Activated CD4-positive, alpha-beta T cell treated with anti-CD3 and anti-CD28 coated beads, Interleukin-2, amount 50 U/mL, for 24 hours (primary cell): ENCODE results near the gene FOXP1.
"Not testable (repeated sequence)": the region's sequence is repeated elsewhere in the genome, so short reads cannot be mapped to it uniquely, and the experiment has no call there.

Source experiments
- DNase-seq, 2 donors: peaks; one replicate each; pipeline ENCODE4 v3.0.0-alpha.2; 2020; ENCODE audit warnings: low read depth in 1 of 2, low spot score in 1 of 2

Gene FOXP1

DNA sequence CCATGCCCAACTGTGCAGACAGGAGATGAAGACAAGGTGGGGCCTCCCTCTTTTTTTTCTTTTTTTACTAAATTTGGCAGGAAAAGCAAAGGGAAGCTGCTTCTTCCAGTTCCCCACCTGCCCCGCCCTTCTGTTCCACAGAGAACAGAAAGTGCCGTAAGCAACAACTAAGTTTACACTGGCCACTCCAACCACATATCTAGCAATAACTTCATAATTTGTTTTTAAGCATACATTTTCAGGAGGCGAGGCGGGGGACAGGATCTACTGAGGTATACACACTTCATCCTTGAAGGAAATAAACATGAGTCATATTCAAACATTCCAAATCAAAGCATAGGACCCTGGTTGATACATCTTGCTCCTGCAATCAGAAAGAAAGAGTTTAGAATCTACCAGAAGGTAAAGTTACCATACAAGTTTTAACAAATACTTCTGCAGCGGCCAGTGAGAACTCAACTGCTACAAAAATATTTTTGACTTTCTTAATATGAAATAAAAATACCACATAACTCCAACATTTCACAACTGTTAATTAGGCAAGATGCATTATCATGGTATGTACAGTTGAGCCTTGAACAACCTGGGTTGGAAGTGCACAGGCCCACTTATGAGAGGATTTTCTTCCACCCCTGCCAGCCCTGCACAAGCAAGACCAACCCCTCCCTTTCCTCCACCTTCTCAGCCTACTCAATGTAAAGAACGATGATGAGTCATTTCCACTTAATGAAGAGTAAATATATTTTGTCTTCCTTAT lies 50.7 kb downstream of the FOXP1 start:
- no peak for DNase-seq

DNA sequence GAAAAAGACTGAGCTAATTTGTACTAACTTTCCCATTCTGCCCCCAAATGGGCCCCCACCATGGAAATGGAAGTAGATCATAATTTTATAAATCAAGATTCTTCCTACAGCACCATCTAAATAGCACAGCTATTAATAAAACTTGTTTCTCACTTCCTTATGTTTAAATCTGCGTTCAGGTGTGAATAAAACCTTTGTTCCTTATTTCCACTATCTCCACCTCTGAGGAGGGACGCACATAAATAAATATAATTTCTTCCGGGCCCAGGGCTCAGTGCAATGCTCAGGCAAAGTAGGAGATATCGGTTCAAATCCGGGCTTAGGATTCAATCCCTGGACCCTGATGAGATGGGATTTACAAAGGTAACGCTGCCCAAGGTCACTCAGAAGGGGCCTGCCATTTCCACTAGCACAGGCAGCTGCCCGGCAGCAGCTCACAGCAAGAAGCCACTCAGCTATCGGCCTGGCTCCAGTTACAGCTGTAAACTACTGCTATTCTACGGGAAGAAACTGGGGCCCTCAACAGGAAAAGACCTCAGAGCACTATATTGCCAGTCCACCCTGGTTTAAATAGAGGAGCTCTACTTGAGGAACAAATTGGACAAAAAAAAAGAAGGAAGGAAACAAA lies 52.5 kb downstream of the FOXP1 start:
- no peak for DNase-seq

DNA sequence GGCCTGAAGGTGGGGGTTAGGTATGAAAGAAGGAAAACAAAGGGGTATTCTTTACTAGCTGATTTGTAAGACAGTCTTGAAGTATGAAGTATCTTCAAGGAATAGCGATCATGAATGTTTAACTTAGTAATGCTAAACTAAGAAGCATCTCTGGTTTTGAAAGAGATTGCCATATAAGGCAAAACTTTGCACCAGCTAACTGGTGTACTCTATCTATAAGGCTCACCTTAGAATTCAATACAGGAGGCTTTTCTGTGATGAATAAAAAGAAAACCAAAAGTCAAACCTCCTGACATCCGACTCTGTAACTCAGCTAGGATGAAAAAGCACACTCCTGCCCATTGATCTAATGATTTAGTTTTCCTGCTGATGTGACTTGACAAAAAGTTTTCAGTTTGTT lies 54.7 kb downstream of the FOXP1 start:
- DNase-seq = no peak

- not testable (repeated sequence) for DNase-seq
Observed at GRCh38 chr3:71526448-71526847, 57.1 kb downstream of the FOXP1 start.

DNA sequence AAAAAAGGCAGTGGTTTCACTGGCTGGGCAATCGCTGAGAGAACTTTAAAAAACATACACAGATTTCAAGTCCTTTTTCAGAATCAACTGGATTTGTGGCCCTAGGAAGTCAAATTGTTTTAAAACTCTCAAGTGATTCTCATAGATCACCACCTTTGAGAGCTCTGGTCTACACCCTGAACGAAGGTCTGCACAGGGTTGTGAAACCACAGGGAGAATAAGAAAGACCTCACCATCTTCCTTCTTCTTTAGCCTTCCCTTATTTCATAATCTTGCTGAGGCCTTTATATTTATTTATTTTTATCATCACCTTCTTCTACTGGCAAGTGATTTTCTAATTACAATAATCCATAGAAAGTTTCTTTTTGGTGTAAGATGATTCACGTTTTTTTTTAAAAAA lies 58.1 kb downstream of the FOXP1 start:
- no peak for DNase-seq

DNA sequence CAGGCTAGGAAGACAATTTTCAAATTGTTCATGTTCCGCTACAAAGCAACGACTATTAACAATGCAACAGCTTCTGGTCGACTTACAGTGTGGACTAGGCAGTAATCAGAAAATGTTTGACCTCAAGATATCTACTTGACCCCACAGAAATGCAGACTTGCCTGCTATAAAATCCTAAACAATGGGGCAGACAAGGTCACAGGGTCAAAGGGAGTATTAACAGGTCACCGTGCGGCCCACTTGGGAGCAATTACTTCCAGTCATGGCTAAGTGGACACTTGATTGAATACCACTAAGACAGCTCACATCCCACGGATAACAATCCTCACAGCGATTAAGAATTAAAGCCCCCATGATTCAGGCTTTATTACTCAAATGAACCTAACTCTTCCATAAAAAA lies 58.9 kb downstream of the FOXP1 start:
- DNase-seq = no peak

GRCh38 chr3:71523628-71524027 lies 59.9 kb downstream of the FOXP1 start:
- no peak for DNase-seq

DNA sequence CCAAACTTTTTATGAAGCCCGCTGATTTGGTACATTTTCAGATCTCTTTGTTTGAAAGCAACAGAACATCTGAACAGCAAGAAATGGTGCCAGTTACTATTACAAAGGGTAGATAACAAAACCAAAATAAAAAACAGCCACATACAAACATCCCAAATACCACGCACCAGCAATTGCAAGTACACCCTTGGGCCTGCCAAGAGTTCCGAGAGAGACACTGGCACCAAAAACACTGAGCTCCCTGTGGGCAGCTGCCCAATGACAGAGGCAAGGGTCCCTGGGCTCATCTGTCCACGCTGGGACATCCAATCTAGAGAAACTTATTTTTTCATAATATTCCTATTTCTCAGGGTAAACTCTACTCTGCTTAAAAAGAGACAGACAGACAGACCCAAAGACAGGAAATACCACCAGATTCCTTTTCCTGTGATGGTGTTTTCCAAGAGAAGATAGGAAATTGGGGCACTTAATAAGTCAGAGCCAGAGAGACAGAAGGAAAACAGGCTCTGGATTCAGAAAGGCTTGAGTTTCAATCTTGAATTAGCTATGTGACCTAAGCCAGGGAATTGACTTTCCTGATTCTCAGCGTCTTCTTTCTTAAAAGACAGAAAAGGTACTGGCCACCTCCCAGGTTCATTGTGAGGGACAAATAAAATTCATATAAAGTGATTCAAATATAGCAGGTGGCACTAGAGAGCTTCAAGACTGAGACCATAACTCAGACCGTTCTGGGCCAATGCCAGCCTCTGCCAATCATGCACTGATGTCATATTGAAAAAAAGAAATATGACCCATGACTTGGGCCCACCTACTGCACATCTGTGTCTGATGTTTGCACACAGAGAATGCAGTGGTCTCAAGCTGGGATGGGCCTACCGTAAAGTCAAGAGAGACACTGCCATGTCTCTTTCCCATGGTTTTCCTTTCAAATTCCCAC lies 61.3 kb downstream of the FOXP1 start:
- DNase-seq = no peak

- no peak for DNase-seq
Observed at GRCh38 chr3:71521021-71521352, 62.5 kb downstream of the FOXP1 start.

DNA sequence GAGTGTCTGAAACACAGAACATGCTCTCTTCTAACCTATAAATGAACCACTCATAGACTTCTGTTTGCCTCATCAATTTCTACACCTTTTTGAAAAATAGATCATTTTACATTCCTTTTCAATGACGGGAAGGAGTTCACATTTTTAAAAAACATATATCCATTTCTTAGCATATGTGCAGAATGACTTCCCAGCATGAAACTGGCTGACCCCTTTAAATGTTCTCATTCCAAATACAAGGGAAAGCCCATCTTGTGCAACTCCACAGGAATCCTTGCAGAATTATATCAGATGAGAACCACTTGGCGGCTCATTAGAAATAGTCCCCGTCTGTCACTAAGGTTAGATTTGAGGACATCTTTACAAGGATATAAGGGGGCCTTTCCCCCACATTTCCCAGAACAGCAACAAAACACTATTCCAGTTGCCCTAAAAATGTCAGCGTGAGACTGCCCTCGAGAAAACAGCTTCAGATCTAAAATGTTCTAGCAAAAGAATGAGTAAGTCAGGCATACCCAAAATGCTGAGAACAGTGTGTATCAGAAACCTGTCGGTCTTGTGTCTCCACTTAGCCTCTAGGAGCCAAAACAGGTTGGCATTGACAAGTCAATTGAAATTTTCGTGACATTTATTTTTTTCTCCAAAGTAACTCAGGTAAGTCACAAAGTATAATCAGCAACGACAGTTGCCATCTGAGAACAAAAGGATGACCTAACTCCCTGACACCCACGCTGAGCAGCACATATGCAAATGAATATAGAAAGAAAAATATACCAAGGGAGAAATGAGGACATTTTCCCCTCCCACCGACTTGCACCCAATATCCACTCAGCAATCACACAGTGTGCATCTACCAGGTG lies 63.1 kb downstream of the FOXP1 start:
- no peak for DNase-seq

GRCh38 chr3:71518089-71518488 lies 65.4 kb downstream of the FOXP1 start:
- no peak for DNase-seq

DNA sequence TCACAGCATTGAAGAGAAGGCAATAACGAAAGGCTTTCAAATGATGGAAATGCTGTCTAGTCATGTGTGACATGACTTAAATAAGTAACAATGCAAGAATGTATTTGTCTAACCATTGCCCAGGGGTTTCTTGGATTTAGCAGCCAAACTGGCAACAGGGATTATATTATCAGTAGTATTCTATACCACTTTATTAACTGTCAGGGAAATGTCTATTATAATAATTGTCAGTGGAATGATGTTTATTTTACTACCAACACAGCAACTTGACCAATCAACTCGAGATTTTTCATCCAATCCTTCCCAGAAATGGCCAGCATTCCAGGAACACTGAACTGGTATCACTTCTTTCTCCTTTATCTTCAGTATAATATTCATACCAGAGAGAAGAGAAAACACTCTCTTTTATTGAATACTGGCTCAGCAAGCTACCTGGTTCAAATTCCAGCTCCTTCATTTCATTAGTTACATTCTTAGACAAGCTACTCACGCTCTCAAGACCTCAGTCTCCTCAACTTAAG lies 66.2 kb downstream of the FOXP1 start:
- no peak for DNase-seq

GRCh38 chr3:71515636-71516365 lies 67.7 kb downstream of the FOXP1 start:
- DNase-seq = no peak

DNA sequence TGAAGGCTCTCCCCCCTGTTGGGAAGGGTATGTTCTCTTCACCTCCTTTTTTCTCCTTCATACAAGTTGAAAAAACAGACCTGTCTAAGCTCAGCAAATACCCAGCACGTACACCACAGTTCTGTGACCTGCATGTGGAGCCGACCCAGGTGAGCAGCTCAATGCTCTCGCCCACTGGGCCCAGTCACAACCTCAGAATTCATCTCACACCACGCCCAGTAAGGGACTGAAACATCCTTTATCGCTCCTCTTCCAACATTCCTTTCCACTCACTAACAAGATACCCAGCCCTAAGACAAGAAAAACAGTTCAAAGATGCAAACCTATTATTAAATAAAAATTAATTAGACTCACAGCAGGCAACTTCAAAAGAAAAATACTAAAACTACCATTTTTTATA lies 68.9 kb downstream of the FOXP1 start:
- DNase-seq = no peak

- DNase-seq = no peak
Observed at GRCh38 chr3:71513515-71513914, 70.0 kb downstream of the FOXP1 start.

- DNase-seq = no peak
Observed at GRCh38 chr3:71513081-71513480, 70.4 kb downstream of the FOXP1 start.

DNA sequence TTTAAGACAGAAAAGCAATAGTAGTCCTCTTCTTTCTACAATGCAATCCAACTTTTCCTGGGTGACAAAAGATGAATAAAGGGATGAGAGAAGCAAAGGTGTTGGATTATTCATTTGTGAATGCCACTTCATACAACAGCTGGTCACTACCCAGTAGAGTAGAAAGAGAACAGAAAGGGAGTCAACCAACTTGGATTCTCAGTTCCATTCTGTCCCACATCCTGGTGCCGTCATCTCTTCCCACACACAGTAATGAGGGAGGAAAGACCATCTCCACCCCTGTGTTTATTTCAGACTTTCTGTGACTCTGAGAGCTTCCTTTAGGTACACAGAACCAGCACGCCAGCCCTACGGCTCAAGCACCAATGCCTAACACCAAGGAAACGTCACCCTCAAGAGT lies 71.0 kb downstream of the FOXP1 start:
- DNase-seq = no peak

GRCh38 chr3:71512000-71512399 lies 71.5 kb downstream of the FOXP1 start:
- peak in 1 of 2 donors; percentile 54 for DNase-seq

DNA sequence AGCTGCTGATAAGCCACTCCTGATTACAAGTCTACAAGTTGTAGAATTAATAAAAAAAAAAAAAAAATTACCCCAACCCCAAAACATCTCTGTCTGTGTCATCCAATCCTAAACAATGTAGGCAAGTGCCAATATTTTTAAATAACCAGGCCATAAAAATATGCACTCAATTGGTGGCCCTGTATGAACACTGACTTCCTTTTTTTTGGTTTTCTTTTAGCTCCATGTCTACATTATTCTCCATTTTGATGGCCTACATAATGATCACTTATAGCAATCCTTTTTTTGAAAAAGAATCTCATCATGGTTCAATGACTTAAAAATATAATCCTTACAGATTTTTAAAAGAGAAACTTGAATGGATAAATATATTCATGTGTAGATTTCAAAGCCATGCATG lies 72.1 kb downstream of the FOXP1 start:
- DNase-seq = no peak

DNA sequence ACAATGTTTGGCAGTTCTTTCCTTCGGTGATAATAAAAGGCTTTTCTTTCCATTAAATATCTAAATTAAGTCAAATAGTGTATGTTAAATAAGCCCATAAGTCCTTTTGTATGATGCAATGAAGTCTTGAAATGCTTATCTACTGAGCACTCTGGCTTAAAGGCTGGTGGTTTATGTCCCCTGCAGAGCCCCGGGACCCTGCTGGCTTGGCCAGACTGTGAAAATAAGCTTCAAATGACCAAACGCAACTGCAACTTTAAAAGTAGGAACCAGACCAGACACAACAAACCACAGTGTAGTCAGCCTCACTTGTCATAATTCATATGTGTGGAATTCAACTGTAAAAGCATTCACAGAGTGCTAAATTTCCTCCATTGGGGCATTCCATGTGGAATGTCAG lies 72.5 kb downstream of the FOXP1 start:
- DNase-seq = no peak
